Gastrocnemius medialis (tissue), 4 donors: ENCODE measurements around the gene ARHGAP24.

ENCODE experiments used
- CTCF ChIP-seq, 5 experiments: fragments of 450-650 bp in 3 of 5; fragments of 200-600 bp in 2 of 5; sonication (generic) in 2 of 5; IDR thresholded peaks in 4 of 5; conservative IDR thresholded peaks in 1 of 5; 1 replicate in 4 of 5; 2 replicates in 1 of 5; pipeline ENCODE4 v1.5.1; 2016 to 2019; ENCODE audit warnings: antibody characterized with exemption in 5 of 5, mild to moderate bottlenecking in 3 of 5, moderate library complexity in 3 of 5
- POLR2A ChIP-seq, 2 donors: fragments of 450-650 bp; IDR thresholded peaks; one replicate each; pipeline ENCODE4 v1.6.1; 2017; ENCODE audit warnings: antibody characterized with exemption in 2 of 2, mild to moderate bottlenecking in 2 of 2, moderate library complexity in 2 of 2

GRCh38 chr4:85669992-85670548 lies 195.1 kb downstream of the ARHGAP24 start:
- TF ChIP-seq CTCF (IDR thresholded peaks at IDR 0.05 in 4 of 5, conservative IDR thresholded peaks at IDR 0.05 in 1 of 5) (no peak), POLR2A (IDR thresholded peaks at IDR 0.05) (no peak)
